Stimulated activated naive CD8-positive, alpha-beta T cell treated with anti-CD3 and anti-CD28 coated beads, Interleukin-15, Interleukin-2, amounts not matched to agents 100 U/mL and 50 U/mL, for 24 hours (primary cell): ENCODE measurements around the gene DNAAF8.

Experiments used
- ATAC-seq: fragments of 150-1000 bp; cut with Tn5 transposase; one replicate; pipeline ENCODE4 v1.10.0; 2021
- DNase-seq: peaks from one replicate; pipeline ENCODE4 v3.0.0; 2021

The DNAAF8 gene

GRCh38 chr16:4734063-4734729, at the start of gene DNAAF8, which contains the start of gene ANKS3:
DNAAF8 (plus strand) TSS chr16:4734537; CDS start chr16:4736515, 1,978 bp downstream.
ANKS3 (minus strand) TSS chr16:4734271; CDS start chr16:4730149, 4,122 bp downstream.
- peak; percentile 84 for ATAC-seq
- peak; percentile 86 for DNase-seq

GRCh38 chr16:4684763-4685162, 49.6 kb upstream of the DNAAF8 start:
- DNase-seq (no peak), ATAC-seq (no peak)

GRCh38 chr16:4685292-4685691, 49.0 kb upstream of the DNAAF8 start:
- DNase-seq (no peak), ATAC-seq (no peak)

GRCh38 chr16:4685776-4686496, 48.4 kb upstream of the DNAAF8 start:
- DNase-seq (no peak), ATAC-seq (no peak)

GRCh38 chr16:4686497-4687210, 47.7 kb upstream of the DNAAF8 start:
- ATAC-seq (no peak), DNase-seq (no peak)

GRCh38 chr16:4687416-4687815, 46.9 kb upstream of the DNAAF8 start:
- ATAC-seq (no peak), DNase-seq (no peak)

- ATAC-seq (no peak), DNase-seq (no peak)
Measured at GRCh38 chr16:4687946-4688673, 46.2 kb upstream of the DNAAF8 start.

GRCh38 chr16:4688674-4689045, 45.7 kb upstream of the DNAAF8 start:
- DNase-seq (no peak), ATAC-seq (no peak)

- ATAC-seq (no peak), DNase-seq (no peak)
Measured at GRCh38 chr16:4689091-4689671, 45.2 kb upstream of the DNAAF8 start.

GRCh38 chr16:4689864-4690704, 44.3 kb upstream of the DNAAF8 start:
- ATAC-seq: no peak

GRCh38 chr16:4690946-4691665, 43.2 kb upstream of the DNAAF8 start:
- no peak for DNase-seq
- ATAC-seq: no peak

More at GRCh38 chr16:4689864-4690704, 44.3 kb upstream of the DNAAF8 start:
- no peak for DNase-seq

- no peak for ATAC-seq
- DNase-seq: no peak
Measured at GRCh38 chr16:4691666-4692412, 42.5 kb upstream of the DNAAF8 start.

GRCh38 chr16:4692460-4693295, 41.7 kb upstream of the DNAAF8 start:
- no peak for DNase-seq
- ATAC-seq: peak; percentile 2

GRCh38 chr16:4693296-4693955, 40.9 kb upstream of the DNAAF8 start, which contains the start of gene NUDT16L1:
NUDT16L1 (plus strand) TSS chr16:4693562; CDS start chr16:4693727, 165 bp downstream.
- DNase-seq: peak; percentile 99
- ATAC-seq: peak; percentile 97

- peak; percentile 2 for ATAC-seq
- peak; percentile 55 for DNase-seq
Measured at GRCh38 chr16:4693956-4694641, 40.2 kb upstream of the DNAAF8 start.

- DNase-seq (no peak), ATAC-seq (no peak)
Measured at GRCh38 chr16:4694642-4695451, 39.5 kb upstream of the DNAAF8 start.
